K562 (cell line): ENCODE measurements around the gene HOTAIR. TPM values are rescaled to one million over a fixed set of nuclear protein-coding genes. Genes with fewer than 3 reads are reported as not detected.

Source experiments
- CCNT2 ChIP-seq: IDR thresholded peaks from 2 replicates; pipeline ENCODE4 v1.6.1; 2011; ENCODE audit warnings: borderline replicate concordance, low read depth, mild to moderate bottlenecking, moderate library complexity, mixed read lengths, low read length; ENCODE audit not compliant: insufficient read length; ENCODE audit errors: extremely low read depth
- CTCFL ChIP-seq: IDR thresholded peaks from 2 replicates; pipeline ENCODE4 v1.6.1; 2011; ENCODE audit warnings: borderline replicate concordance, low read depth, mild to moderate bottlenecking, moderate library complexity, low read length; ENCODE audit not compliant: insufficient read depth, poor library complexity, severe bottlenecking
- FOXP4 ChIP-seq: sonication (generic); formaldehyde crosslinking; IDR thresholded peaks from 2 replicates; pipeline ENCODE4 v1.8.0; 2022; ENCODE audit warnings: mild to moderate bottlenecking, missing genetic modification reagents, borderline replicate concordance
- GATAD2A ChIP-seq: fragments of 450-650 bp; IDR thresholded peaks from 2 replicates; pipeline ENCODE4 v1.6.1; 2017
- HOXB6 ChIP-seq: fragments of 250-450 bp; sonication (Bioruptor Pico); IDR thresholded peaks from 2 replicates; pipeline ENCODE4 v1.5.1; 2022; ENCODE audit warnings: mild to moderate bottlenecking, borderline replicate concordance
- RERE ChIP-seq: sonication (generic); formaldehyde crosslinking; IDR thresholded peaks from 2 replicates; pipeline ENCODE4 v1.8.0; 2023; ENCODE audit warnings: missing genetic modification reagents, mild to moderate bottlenecking, borderline replicate concordance
- RFX5 ChIP-seq: IDR thresholded peaks from 2 replicates; pipeline ENCODE4 v1.6.1; 2011; ENCODE audit warnings: low read depth, mild to moderate bottlenecking, improper control_type of control experiment, low read length
- SAFB ChIP-seq: fragments of 200-400 bp; formaldehyde crosslinking; IDR thresholded peaks from 2 replicates; pipeline ENCODE4 v1.6.1; 2017; ENCODE audit warnings: low read depth, low read length, borderline replicate concordance
- SMAD2 ChIP-seq: fragments of 150-350 bp; IDR thresholded peaks from 2 replicates; pipeline ENCODE4 v1.6.1; 2014; ENCODE audit warnings: low read depth, mild to moderate bottlenecking, low read length
- STAT5B ChIP-seq: fragments of 250-450 bp; sonication (Bioruptor Pico); IDR thresholded peaks from 2 replicates; pipeline ENCODE4 v1.8.0; 2021; ENCODE audit warnings: mild to moderate bottlenecking, inconsistent platforms
- YBX1 ChIP-seq: fragments of 450-650 bp; IDR thresholded peaks from 2 replicates; pipeline ENCODE4 v1.7.1; 2016; ENCODE audit warnings: mild to moderate bottlenecking
- ZFP91 ChIP-seq: sonication (generic); formaldehyde crosslinking; IDR thresholded peaks from 2 replicates; pipeline ENCODE4 v1.8.0; 2022; ENCODE audit warnings: mild to moderate bottlenecking, missing genetic modification reagents
- ZNF143 ChIP-seq: sonication (generic); formaldehyde crosslinking; IDR thresholded peaks from 2 replicates; pipeline ENCODE4 v1.9.0; 2022; ENCODE audit warnings: mild to moderate bottlenecking, missing genetic modification reagents
- polyA plus RNA-seq, 8 experiments: library from polyadenylated mRNA; depleted of rRNA in 4 of 8; stranded (reverse) in 5 of 8; unstranded in 3 of 8; fragments of >200 nt; fragmentation: Nextera tagmentation in 2 of 8; fragmentation: Illumina TruSeq in 1 of 8; extraction: Ambion mirVana in 2 of 8; extraction: Trizol in 1 of 8; gene quantifications; 2 replicates each; pipeline versions ENCODE4 v1.2.1 to v1.2.3, GENCODE V29; 2011 to 2014; ENCODE audit warnings: inconsistent platforms in 1 of 8, missing spikeins in 1 of 8
- total RNA-seq, 7 experiments: library from RNA; depleted of rRNA in 6 of 7; stranded (reverse); fragments of >200 nt in 6 of 7; fragmentation: Illumina TruSeq in 2 of 7; extraction: Trizol in 2 of 7; gene quantifications; 2 replicates each; pipeline versions ENCODE4 v1.2.1 to v1.2.3, GENCODE V29; 2011 to 2021; ENCODE audit warnings: low replicate concordance in 1 of 7

Gene HOTAIR
- total and polyA plus RNA-seq, 9 of the 15 experiments (the other 6 are each of a cell fraction or from before 2014, with no cell fraction given) = 0.04 TPM; not detected in 8

GRCh38 chr12:53994264-53995001 is 19.7 kb upstream of the HOTAIR start (continued):
- TF ChIP-seq RERE (CRISPR knock-in tag) (no peak), HOXB6 (no peak), YBX1 (no peak), SMAD2 (no peak), FOXP4 (CRISPR knock-in tag) (no peak), ZNF143 (CRISPR knock-in tag) (no peak), ZFP91 (CRISPR knock-in tag) (no peak), STAT5B (CRISPR knock-in tag) (no peak), GATAD2A (no peak), CTCFL (no peak), SAFB (0 out of 2 replicates have a peak, but pooled peaks have one; percentile 23), RFX5 (no peak), CCNT2 (peak; percentile 40)
